Trophoblast cell (in vitro differentiated cells and primary cell): ENCODE measurements around the gene AGBL1.

Experiments
- DNase-seq, 2 donors: peaks; one replicate each; pipeline ENCODE4 v3.0.0-alpha.2; 2016
- H2AFZ ChIP-seq: 2 replicates; pipeline ENCODE4 v1.6.1; 2013; ENCODE audit warnings: low read length, moderate library complexity, mild to moderate bottlenecking; ENCODE audit not compliant: insufficient read depth, poor library complexity
- H2AK5ac ChIP-seq: 2 replicates; pipeline ENCODE4 v1.6.1; 2013; ENCODE audit warnings: mild to moderate bottlenecking, low read length
- H2BK120ac ChIP-seq: 2 replicates; pipeline ENCODE4 v1.6.1; 2013; ENCODE audit warnings: low read length, mild to moderate bottlenecking, moderate library complexity; ENCODE audit not compliant: insufficient read depth, poor library complexity
- H2BK12ac ChIP-seq: 2 replicates; pipeline ENCODE4 v1.6.1; 2013; ENCODE audit warnings: mild to moderate bottlenecking, low read length, moderate library complexity
- H2BK5ac ChIP-seq: 2 replicates; pipeline ENCODE4 v1.6.1; 2013; ENCODE audit warnings: low read length, low read depth, moderate library complexity, mild to moderate bottlenecking; ENCODE audit not compliant: poor library complexity
- H3K14ac ChIP-seq: 2 replicates; pipeline ENCODE4 v1.6.1; 2013; ENCODE audit warnings: mild to moderate bottlenecking, low read length
- H3K18ac ChIP-seq: 2 replicates; pipeline ENCODE4 v1.6.1; 2013; ENCODE audit warnings: mild to moderate bottlenecking, low read length
- H3K23ac ChIP-seq: 2 replicates; pipeline ENCODE4 v1.6.1; 2013; ENCODE audit warnings: low read length
- H3K27ac ChIP-seq: 2 replicates; pipeline ENCODE4 v1.5.1; 2013; ENCODE audit warnings: low read depth, mild to moderate bottlenecking, inconsistent platforms, low read length, moderate library complexity
- H3K27me3 ChIP-seq: 2 replicates; pipeline ENCODE4 v1.6.1; 2013; ENCODE audit warnings: inconsistent platforms, mild to moderate bottlenecking, low read length, moderate library complexity; ENCODE audit not compliant: insufficient read depth
- H3K36me3 ChIP-seq, 2 experiments: 1 replicate in 1 of 2; 2 replicates in 1 of 2; pipeline ENCODE4 v1.6.1; 2013; ENCODE audit warnings: low read length in 2 of 2, mild to moderate bottlenecking in 2 of 2, moderate library complexity in 1 of 2; ENCODE audit not compliant: insufficient read depth in 2 of 2, control insufficient read depth in 1 of 2
- H3K4ac ChIP-seq: 2 replicates; pipeline ENCODE4 v1.6.1; 2013; ENCODE audit warnings: low read depth, mild to moderate bottlenecking, low read length, moderate library complexity
- H3K4me1 ChIP-seq, 2 experiments: 1 replicate in 1 of 2; 2 replicates in 1 of 2; pipeline ENCODE4 v1.6.1; 2013; ENCODE audit warnings: low read length in 2 of 2, mild to moderate bottlenecking in 2 of 2, moderate library complexity in 1 of 2; ENCODE audit not compliant: insufficient read depth in 2 of 2, control insufficient read depth in 1 of 2
- H3K4me2 ChIP-seq: 2 replicates; pipeline ENCODE4 v1.6.1; 2013; ENCODE audit warnings: inconsistent platforms, mild to moderate bottlenecking, low read length, moderate library complexity
- H3K4me3 ChIP-seq: 2 replicates; pipeline ENCODE4 v1.5.1; 2013; ENCODE audit warnings: mild to moderate bottlenecking, low read depth, low read length, inconsistent platforms
- H3K79me1 ChIP-seq: one replicate; pipeline ENCODE4 v1.6.1; 2013; ENCODE audit warnings: low read length
- H3K79me2 ChIP-seq: 2 replicates; pipeline ENCODE4 v1.6.1; 2013; ENCODE audit warnings: low read length, mild to moderate bottlenecking; ENCODE audit not compliant: control insufficient read depth, insufficient read depth, poor library complexity
- H3K9ac ChIP-seq: 2 replicates; pipeline ENCODE4 v1.6.1; 2013; ENCODE audit warnings: mild to moderate bottlenecking, low read length
- H3K9me3 ChIP-seq: 2 replicates; pipeline ENCODE4 v1.6.1; 2013; ENCODE audit warnings: low read depth, mild to moderate bottlenecking, control low read depth, inconsistent platforms, low read length; ENCODE audit not compliant: insufficient read depth
- H4K12ac ChIP-seq: 2 replicates; pipeline ENCODE4 v1.6.1; 2013; ENCODE audit warnings: low read depth, mild to moderate bottlenecking, low read length, moderate library complexity
- H4K8ac ChIP-seq: 2 replicates; pipeline ENCODE4 v1.6.1; 2013; ENCODE audit warnings: low read depth, mild to moderate bottlenecking, low read length, moderate library complexity
- H4K91ac ChIP-seq: one replicate; pipeline ENCODE4 v1.6.1; 2013; ENCODE audit warnings: low read depth, mild to moderate bottlenecking, low read length, moderate library complexity
- WGBS: extraction: QIAGEN DNeasy Blood & Tissue Kit; methylation state at CpG from one replicate; pipeline ENCODE4 v1.1.7; 2013; ENCODE audit warnings: missing lambda C conversion rate; ENCODE audit not compliant: insufficient read length, insufficient coverage; ENCODE audit errors: extremely low coverage; 5-methylcytosine and 5-hydroxymethylcytosine counted together

The AGBL1 gene

DNA sequence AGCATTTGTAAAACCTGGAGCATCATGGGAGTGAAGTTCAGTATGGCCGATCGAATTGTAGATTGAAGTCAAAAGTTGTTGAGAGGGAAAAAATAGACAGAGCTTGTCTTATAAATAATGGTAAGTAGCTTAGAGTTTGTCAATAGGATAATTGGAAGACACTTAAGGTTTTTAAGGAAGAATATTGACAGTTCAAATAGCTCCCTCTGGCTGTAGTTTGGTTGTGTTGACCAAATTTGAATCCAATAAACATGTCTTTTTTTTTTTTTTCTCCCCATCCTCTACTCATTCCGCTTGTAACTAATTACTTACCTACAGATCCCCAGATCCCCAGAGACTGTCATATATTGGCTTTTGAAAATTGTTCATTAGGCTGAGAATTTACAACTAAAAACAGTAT lies 677.0 kb downstream of the AGBL1 start:
- H3K36me3 ChIP-seq, result no peaks in the 10 kb centered on the region
- H3K27ac ChIP-seq, result no peak overlapping the region
- no peaks in the 10 kb centered on the region for H3K4me1 ChIP-seq
- no peak overlapping the region for H2BK120ac ChIP-seq
- no peaks in the 10 kb centered on the region for H3K79me2 ChIP-seq
- no peak for DNase-seq
- H3K4me2 ChIP-seq, result no peak overlapping the region
- no peak overlapping the region for H2BK12ac ChIP-seq
- H3K4ac ChIP-seq, result no peak overlapping the region
- no peaks in the 10 kb centered on the region for H3K79me1 ChIP-seq
- no peak overlapping the region for H4K91ac ChIP-seq
- no peak overlapping the region for H3K23ac ChIP-seq
- no peak overlapping the region for H2BK5ac ChIP-seq
- no peak overlapping the region for H3K9ac ChIP-seq
- no peak overlapping the region for H3K14ac ChIP-seq
- no peak overlapping the region for H3K4me3 ChIP-seq
- H3K9me3 ChIP-seq, result no peaks in the 10 kb centered on the region
- H2AK5ac ChIP-seq, result no peak overlapping the region
- H2AFZ ChIP-seq, result no peak overlapping the region
- H4K8ac ChIP-seq, result no peak overlapping the region
- H3K27me3 ChIP-seq, result no peaks in the 10 kb centered on the region
- H4K12ac ChIP-seq, result no peak overlapping the region
- no peak overlapping the region for H3K18ac ChIP-seq
- no CpG with 5 or more reads among the region's 3 CpGs for WGBS

DNA sequence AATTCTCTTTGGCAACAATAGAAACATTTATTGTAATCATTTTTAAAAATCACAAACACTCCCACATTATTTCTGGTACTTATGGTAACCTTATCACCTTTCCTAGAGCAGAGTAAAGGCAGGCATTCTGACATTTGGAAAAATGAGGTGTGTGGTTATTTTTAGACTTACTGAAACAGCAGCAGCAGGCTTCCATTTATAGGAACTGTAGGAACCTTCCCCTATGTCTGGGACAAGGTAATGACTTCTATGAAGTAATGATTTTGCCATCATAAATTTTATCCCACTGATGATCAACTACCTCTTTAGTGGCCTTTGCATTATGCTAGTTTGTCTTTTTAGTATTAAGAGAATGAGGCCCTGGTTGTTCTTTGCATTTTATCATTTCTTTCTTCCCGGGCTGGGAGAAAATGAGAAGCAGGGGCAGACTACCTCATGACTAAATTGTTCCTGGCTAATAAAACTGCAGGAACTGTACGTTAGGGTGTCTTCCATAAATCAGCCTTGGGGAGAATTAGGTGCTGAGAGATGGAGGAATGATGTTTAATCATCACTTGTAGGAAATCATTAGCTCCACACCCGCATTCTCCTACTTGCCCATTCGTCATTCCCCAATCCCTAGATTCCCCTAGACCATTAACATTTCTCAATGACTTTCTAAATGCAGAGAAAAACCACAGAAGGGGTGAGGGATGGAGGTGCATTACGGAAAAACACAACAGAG lies 680.3 kb downstream of the AGBL1 start:
- Histone ChIP-seq H3K4ac (no peak overlapping the region), H2AFZ (no peak overlapping the region), H3K9ac (no peak overlapping the region), H3K27ac (no peak overlapping the region), H4K91ac (no peak overlapping the region), H2AK5ac (no peak overlapping the region), H3K23ac (no peak overlapping the region), H2BK5ac (no peak overlapping the region), H3K79me1 (no peaks in the 10 kb centered on the region), H3K36me3 (no peaks in the 10 kb centered on the region), H2BK120ac (no peak overlapping the region), H3K4me2 (no peak overlapping the region), H3K9me3 (no peaks in the 10 kb centered on the region), H2BK12ac (no peak overlapping the region), H3K4me3 (no peak overlapping the region), H3K27me3 (no peaks in the 10 kb centered on the region), H3K14ac (no peak overlapping the region), H3K4me1 (no peaks in the 10 kb centered on the region), H3K79me2 (no peaks in the 10 kb centered on the region), H4K8ac (no peak overlapping the region), H4K12ac (no peak overlapping the region), H3K18ac (no peak overlapping the region)
- no peak for DNase-seq
- WGBS, result no CpG with 5 or more reads among the region's 5 CpGs

- Histone ChIP-seq H3K36me3 (no peaks in the 10 kb centered on the region), H3K4ac (no peak overlapping the region), H3K18ac (no peak overlapping the region), H3K23ac (no peak overlapping the region), H2BK12ac (no peak overlapping the region), H2BK5ac (no peak overlapping the region), H4K12ac (no peak overlapping the region), H3K14ac (no peak overlapping the region), H3K79me2 (no peaks in the 10 kb centered on the region), H2AK5ac (no peak overlapping the region), H2AFZ (no peak overlapping the region), H3K4me1 (no peaks in the 10 kb centered on the region), H3K9ac (no peak overlapping the region), H3K4me2 (no peak overlapping the region), H3K79me1 (no peaks in the 10 kb centered on the region), H3K4me3 (no peak overlapping the region), H4K91ac (no peak overlapping the region), H2BK120ac (no peak overlapping the region), H3K9me3 (no peaks in the 10 kb centered on the region), H3K27me3 (no peaks in the 10 kb centered on the region), H4K8ac (no peak overlapping the region), H3K27ac (no peak overlapping the region)
- no peak for DNase-seq
- WGBS, result no CpG with 5 or more reads among the region's 2 CpGs
These were observed 683.2 kb downstream of the AGBL1 start for GRCh38 chr15:86762874-86763273.

- no peak overlapping the region for H3K4ac ChIP-seq
- H3K4me1 ChIP-seq, result no peaks in the 10 kb centered on the region
- no peaks in the 10 kb centered on the region for H3K36me3 ChIP-seq
- H3K4me2 ChIP-seq, result no peak overlapping the region
- H3K27me3 ChIP-seq, result no peaks in the 10 kb centered on the region
- WGBS, result no CpG with 5 or more reads among the region's 3 CpGs
- H3K18ac ChIP-seq, result no peak overlapping the region
- H4K12ac ChIP-seq, result no peak overlapping the region
- no peak overlapping the region for H3K4me3 ChIP-seq
- H3K27ac ChIP-seq, result no peak overlapping the region
- H2BK12ac ChIP-seq, result no peak overlapping the region
- no peak overlapping the region for H3K14ac ChIP-seq
- no peak overlapping the region for H2AFZ ChIP-seq
- DNase-seq, result no peak
- H4K91ac ChIP-seq, result no peak overlapping the region
- no peak overlapping the region for H2BK5ac ChIP-seq
- no peaks in the 10 kb centered on the region for H3K9me3 ChIP-seq
- H3K23ac ChIP-seq, result no peak overlapping the region
- no peak overlapping the region for H4K8ac ChIP-seq
- H3K79me2 ChIP-seq, result no peaks in the 10 kb centered on the region
- H2BK120ac ChIP-seq, result no peak overlapping the region
- no peak overlapping the region for H3K9ac ChIP-seq
- H3K79me1 ChIP-seq, result no peaks in the 10 kb centered on the region
- no peak overlapping the region for H2AK5ac ChIP-seq
These were observed 684.4 kb downstream of the AGBL1 start for GRCh38 chr15:86764021-86764420.
